Activated naive CD4-positive, alpha-beta T cell (primary cell): Measurements from ENCODE around the gene ZNF236.
"Not testable (repeated sequence)": the region's sequence is repeated elsewhere in the genome, so short reads cannot be mapped to it uniquely, and the experiment has no call there.

Experiments
- DNase-seq, 4 experiments: peaks; one replicate each; lab custom pipeline; 2025; lab: John Stamatoyannopoulos, UW

Gene ZNF236

DNA sequence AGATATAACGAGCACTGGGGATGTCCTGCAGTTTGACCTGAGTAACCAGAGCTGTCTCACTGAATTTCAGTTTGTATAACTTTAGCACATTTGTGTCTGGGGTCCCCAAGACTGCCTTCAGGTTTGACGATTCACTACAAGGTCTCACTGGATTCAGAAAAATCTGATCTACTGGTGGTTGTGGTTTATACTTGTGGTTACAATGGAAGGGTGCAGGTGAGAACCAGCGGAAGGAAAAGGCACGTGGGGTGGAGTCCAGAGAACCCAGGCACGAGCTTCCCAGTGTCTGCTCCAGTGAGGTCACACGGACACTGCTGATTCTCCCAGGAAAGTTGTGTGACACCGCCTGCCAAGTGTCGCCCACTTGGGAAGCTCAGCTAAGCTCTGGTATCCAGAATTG is 126.0 kb downstream of the ZNF236 start:
- no peak for DNase-seq

DNA sequence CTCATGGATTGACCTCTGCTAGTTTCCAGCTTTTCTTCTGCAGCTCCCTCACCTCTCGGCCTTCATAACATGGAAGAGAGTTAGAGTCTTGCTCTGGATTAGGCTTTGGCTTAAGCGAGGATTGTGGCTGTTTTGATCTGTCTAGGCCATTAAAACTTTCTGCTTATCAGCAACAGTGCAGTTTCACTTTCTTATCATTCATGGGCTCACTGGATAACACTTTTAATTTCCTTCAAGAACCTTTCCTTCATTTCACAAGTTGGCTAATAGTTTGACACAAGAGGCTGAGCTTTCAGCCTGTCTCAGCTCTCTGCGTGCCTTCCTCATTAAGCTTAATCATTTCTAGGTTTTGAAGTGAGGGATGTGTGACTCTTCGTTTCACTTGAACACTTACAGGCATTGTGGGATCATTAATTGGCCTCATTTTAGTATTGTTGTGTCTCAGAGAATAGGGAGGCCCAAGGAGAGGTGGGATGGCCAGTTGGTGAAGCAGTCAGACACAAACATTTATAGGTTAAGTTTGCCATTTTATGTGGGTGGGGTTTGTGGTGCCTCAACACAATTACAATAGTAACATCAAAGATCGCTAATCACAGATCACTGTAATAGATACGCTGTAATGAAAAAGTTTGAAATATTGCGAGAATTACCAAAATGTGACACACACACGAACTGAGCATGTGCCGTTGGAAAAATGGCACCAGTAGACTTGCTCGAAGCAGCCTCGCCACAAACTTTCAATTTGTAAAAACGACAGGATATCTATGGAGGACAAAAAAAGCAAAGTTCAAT is 129.3 kb downstream of the ZNF236 start:
- DNase-seq = no peak

DNA sequence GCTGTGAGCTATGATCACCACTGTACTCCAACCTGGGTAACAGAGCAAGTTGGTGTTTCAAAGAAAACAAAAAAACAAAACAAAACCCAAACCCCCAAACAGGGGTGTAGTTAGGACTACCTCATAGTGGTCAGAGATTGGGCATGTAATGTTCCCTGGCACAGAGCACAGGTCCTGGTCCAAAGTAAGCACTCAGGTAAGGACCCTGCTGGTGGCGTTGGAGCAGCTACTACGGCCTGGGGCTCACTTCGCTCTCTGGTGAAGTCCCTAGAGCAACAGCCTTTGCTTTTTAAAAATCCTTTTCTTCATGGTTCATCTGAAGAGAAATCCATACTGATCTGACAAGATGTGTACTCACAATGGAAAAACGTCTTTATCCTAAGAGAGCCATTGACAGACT is 130.4 kb downstream of the ZNF236 start:
- no peak for DNase-seq

- no peak for DNase-seq
Measured at GRCh38 chr18:76953156-76953555, 130.8 kb downstream of the ZNF236 start.

DNA sequence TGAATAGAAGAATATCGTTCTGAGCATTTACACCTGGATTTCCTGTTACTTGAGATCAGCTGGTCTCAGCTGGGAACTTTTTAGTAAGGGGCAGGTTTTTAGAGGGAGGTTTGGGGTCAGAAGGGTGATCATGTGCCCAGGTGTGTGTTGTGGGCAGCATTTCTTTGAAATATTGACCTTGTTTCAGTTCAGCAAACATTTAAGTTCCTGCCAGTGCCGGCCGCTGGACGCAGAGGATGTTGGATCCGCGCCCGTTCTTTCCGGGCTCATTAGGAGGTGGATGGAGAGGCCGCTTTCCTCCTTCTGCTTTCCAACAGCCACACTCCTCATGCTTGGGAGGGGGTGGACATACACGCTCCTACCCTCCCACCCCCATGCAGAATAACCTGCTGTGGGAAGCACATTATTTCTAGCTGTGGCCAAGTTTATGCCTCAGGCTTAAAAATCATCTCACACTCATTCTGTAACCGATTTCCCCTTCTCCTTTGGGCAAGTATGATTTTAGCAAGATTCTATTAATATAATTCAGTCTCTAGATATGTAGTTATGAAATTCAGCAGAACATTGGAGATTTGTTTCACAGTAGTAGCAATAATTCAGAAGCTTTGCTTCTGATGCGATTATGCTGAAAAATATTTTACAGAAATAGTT is 131.4 kb downstream of the ZNF236 start:
- DNase-seq = no peak

DNA sequence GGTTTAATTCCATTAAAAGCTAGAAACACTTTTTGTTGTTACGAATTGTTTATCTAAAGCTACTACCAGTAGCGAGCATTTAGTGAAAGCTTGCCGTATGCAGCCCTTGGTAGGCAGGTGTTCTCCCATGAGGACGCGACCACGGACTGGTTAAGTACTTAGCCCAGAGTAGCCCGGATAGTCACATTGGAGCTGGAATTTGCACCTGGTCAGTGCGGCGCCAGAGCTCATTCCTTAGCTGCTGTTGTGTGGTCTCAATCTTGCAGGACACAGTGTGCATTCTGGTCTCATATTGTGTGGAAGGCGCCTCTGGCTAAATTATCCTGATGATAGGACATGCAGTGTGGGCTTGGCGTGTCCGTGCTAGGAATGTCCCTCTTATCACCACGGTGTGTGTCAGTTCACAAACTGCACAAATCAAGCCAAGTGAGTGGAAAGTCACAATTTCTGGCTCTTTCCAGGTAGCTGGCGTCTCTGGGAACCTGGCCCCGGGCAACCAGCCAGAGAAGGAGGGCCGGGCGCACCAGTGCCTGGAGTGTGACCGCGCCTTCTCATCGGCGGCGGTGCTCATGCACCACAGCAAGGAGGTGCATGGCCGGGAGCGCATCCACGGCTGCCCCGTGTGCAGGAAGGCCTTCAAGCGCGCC is 133.3 kb downstream of the ZNF236 start:
- no peak for DNase-seq

DNA sequence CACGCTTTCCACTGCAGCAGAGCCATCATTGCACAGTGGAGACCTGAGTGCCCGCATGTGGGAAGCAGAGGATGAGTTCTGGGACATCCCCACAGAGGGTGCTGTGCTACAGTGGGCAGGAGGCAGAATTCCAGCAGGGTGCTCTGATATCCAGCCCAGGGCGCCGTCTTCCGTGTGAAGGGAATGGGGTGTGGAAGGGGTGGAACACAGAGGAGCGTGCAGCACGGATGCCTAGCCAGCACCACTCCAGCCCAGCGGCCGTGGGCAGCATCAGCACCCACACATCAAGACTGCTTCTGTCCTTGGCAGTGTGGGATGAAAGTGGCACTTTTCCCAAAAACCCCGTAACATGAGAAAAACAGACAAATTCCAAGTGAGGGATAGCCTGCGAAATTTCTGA is 134.3 kb downstream of the ZNF236 start:
- DNase-seq = no peak

GRCh38 chr18:76957384-76958355 is 135.3 kb downstream of the ZNF236 start:
- DNase-seq = no peak

DNA sequence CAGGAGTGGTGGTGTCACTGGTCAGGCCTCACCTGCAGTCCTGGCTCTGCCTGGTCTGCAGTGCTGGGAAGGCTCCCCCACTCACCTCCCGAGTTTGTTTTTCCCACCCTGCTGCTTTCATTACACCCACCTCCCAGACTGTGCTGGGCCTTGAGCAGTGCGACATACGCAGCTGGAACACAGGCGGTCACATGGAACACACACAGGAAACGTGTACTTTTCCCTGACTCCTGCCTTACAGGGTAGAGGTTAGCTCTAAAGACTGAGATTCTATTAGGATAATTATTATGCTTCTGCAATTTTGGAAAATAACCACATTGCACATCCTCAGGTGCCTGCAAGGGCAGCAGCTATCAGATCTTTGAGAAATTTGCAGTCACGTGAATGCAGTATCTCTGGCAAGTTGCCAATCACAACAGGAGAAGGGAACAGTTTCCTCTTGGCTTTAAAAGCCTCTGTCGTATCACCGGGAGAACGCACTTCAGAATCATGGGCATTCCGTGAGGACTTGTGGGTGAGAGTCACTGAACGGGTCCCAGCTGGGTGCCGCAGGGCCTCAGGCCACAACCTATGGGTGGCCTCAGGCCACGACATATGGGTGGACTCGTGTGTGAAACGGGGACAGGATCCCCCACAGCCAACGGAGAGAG is 136.5 kb downstream of the ZNF236 start:
- DNase-seq = no peak

DNA sequence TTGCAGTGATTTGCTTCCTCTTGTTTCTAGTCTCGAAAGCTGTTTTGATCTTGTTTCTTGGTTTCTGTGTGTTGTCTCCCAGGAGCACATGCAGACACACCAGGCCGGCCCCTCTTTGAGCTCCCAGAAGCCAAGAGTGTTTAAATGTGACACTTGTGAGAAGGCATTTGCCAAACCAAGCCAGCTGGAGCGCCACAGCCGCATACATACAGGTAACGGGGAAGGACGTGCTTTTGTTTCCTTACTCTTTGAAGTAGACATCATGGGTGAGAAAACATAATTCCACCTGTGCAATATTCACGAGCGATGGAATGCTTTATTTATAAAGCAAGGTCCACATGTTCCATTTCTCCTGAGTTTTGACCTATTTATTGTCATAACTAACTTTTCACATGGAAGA is 137.2 kb downstream of the ZNF236 start:
- no peak for DNase-seq

GRCh38 chr18:76960528-76961035 is 138.2 kb downstream of the ZNF236 start:
- no peak for DNase-seq

GRCh38 chr18:76962851-76963250 is 140.5 kb downstream of the ZNF236 start:
- no peak for DNase-seq

- no peak for DNase-seq
Measured at GRCh38 chr18:76963936-76964335, 141.6 kb downstream of the ZNF236 start.

GRCh38 chr18:76965555-76966151 is 143.3 kb downstream of the ZNF236 start:
- DNase-seq = not testable (repeated sequence)

- not testable (repeated sequence) for DNase-seq
Measured at GRCh38 chr18:76967299-76967698, 144.9 kb downstream of the ZNF236 start.

- no peak for DNase-seq
Measured at GRCh38 chr18:76967721-76968472, 145.5 kb downstream of the ZNF236 start.

DNA sequence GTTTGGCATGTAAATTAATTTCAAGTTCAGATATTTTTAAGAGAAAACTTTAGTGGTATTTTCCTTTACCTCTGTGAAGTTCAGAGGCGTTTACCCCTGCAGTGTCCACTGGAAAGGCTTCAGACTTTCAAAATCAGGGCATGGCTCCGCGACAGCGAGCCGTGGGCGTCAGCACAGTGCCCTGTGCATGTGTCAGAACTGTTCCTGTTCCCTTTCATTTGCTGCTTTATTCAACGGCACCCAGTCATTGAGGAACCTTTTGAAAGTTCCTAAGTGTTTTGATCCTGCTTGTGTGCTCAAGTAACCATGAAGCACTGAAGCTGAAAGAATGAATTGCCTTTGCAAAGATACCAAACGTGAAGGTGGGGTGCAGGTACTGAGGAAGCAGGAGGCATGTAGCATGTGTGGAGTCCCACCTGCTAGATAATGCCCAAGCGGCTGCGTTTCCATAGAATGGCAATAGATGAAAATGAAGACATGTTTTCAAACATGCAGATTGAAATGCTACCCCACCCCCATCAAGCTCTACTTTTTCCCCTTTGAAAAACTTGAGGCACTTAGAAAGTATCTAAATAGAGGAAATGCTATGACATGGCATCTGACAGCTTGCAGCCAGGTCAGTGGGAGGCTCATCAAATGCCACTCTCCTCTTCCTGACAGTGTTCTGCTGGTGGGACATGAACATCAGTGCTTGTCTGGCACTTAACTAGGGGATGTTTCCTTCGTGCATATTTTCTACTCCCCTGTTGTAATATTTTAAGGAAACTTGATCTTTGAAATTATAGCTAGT is 148.6 kb downstream of the ZNF236 start:
- no peak for DNase-seq

GRCh38 chr18:76972241-76972640 is 149.9 kb downstream of the ZNF236 start:
- no peak for DNase-seq

- DNase-seq = no peak
Measured at GRCh38 chr18:76972846-76973519, 150.6 kb downstream of the ZNF236 start.
